Gastrocnemius medialis (tissue), 4 donors: ENCODE data around the gene PPM1D.

Experiments used
- CTCF ChIP-seq, 5 experiments: fragments of 450-650 bp in 3 of 5; fragments of 200-600 bp in 2 of 5; sonication (generic) in 2 of 5; IDR thresholded peaks in 4 of 5; conservative IDR thresholded peaks in 1 of 5; 1 replicate in 4 of 5; 2 replicates in 1 of 5; pipeline ENCODE4 v1.5.1; 2016 to 2019; ENCODE audit warnings: antibody characterized with exemption in 5 of 5, mild to moderate bottlenecking in 3 of 5, moderate library complexity in 3 of 5
- POLR2A ChIP-seq, 2 donors: fragments of 450-650 bp; IDR thresholded peaks; one replicate each; pipeline ENCODE4 v1.6.1; 2017; ENCODE audit warnings: antibody characterized with exemption in 2 of 2, mild to moderate bottlenecking in 2 of 2, moderate library complexity in 2 of 2

DNA sequence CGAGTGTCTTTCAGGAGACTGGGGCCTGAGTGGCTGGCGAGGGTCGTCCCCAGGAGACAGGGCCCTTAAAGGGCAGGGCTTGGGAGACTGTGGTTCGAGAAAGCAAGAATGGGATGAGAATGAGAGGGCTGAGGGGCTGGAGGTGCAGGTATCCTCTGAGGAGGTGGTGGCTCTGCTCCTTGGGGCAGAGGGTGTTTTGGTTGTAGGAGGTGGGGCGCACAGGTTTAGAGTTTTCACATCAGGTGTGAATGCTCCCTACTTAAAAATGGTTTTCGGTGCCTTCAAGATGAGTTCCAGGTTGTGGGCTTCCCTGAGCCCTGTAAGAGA lies 78.1 kb downstream of the PPM1D start:
- TF ChIP-seq CTCF (IDR thresholded peaks at IDR 0.05 in 4 of 5, conservative IDR thresholded peaks at IDR 0.05 in 1 of 5) (no peak), POLR2A (IDR thresholded peaks at IDR 0.05) (no peak)
